Measurements from ENCODE around the gene FBXO7.
"Not testable (repeated sequence)": the region's sequence is repeated elsewhere in the genome, so short reads cannot be mapped to it uniquely, and the experiment has no call there.

Gene FBXO7
- long read RNA-seq, donor 1, transcript FBXO7-201 (9 exons, 2,195 nt) = major isoform, 22 of 93 reads
- long read RNA-seq, donor 1, transcript FBXO7-204 (9 exons, 1,921 nt) = minor isoform, 8 of 93 reads
- long read RNA-seq, donor 1, transcript FBXO7-202 (9 exons, 1,888 nt) = minor isoform, 10 of 93 reads
- long read RNA-seq, donor 1, partial matches to known transcripts = 48 of 93 reads
- long read RNA-seq, donor 1, other reads (novel, unspliced or antisense) = 0 of 93 reads
- long read RNA-seq, donor 2, transcript FBXO7-201 (9 exons, 2,195 nt) = major isoform, 21 of 31 reads
- long read RNA-seq, donor 2, transcript FBXO7-204 (9 exons, 1,921 nt) = minor isoform, 5 of 31 reads
- long read RNA-seq, donor 2, partial matches to known transcripts = 0 of 31 reads
- long read RNA-seq, donor 2, other reads (novel, unspliced or antisense) = 0 of 31 reads
- long read RNA-seq, donor 3, transcript FBXO7-201 (9 exons, 2,195 nt) = major isoform, 16 of 29 reads
- long read RNA-seq, donor 3, partial matches to known transcripts = 10 of 29 reads
- long read RNA-seq, donor 3, other reads (novel, unspliced or antisense) = 0 of 29 reads
- long read RNA-seq, donor 4, transcript FBXO7-204 (9 exons, 1,921 nt) = minor isoform, 6 of 82 reads
- long read RNA-seq, donor 4, transcript FBXO7-201 (9 exons, 2,195 nt) = major isoform, 25 of 82 reads
- long read RNA-seq, donor 4, partial matches to known transcripts = 50 of 82 reads
- long read RNA-seq, donor 4, other reads (novel, unspliced or antisense) = 0 of 82 reads
- long read RNA-seq, donor 5, transcript FBXO7-201 (9 exons, 2,195 nt) = major isoform, 22 of 45 reads
- long read RNA-seq, donor 5, transcript FBXO7-202 (9 exons, 1,888 nt) = minor isoform, 6 of 45 reads
- long read RNA-seq, donor 5, transcript FBXO7-204 (9 exons, 1,921 nt) = minor isoform, 8 of 45 reads
- long read RNA-seq, donor 5, partial matches to known transcripts = 6 of 45 reads
- long read RNA-seq, donor 5, other reads (novel, unspliced or antisense) = 0 of 45 reads
- long read RNA-seq, donor 6, transcript FBXO7-201 (9 exons, 2,195 nt) = major isoform, 28 of 112 reads
- long read RNA-seq, donor 6, transcript FBXO7-202 (9 exons, 1,888 nt) = minor isoform, 6 of 112 reads
- long read RNA-seq, donor 6, partial matches to known transcripts = 70 of 112 reads
- long read RNA-seq, donor 6, other reads (novel, unspliced or antisense) = 0 of 112 reads
- long read RNA-seq, donor 7, transcript FBXO7-201 (9 exons, 2,195 nt) = major isoform, 38 of 90 reads
- long read RNA-seq, donor 7, transcript FBXO7-202 (9 exons, 1,888 nt) = minor isoform, 7 of 90 reads
- long read RNA-seq, donor 7, transcript FBXO7-204 (9 exons, 1,921 nt) = minor isoform, 16 of 90 reads
- long read RNA-seq, donor 7, partial matches to known transcripts = 23 of 90 reads
- long read RNA-seq, donor 7, other reads (novel, unspliced or antisense) = 0 of 90 reads
- long read RNA-seq, donor 8, transcript FBXO7-204 (9 exons, 1,921 nt) = minor isoform, 5 of 36 reads
- long read RNA-seq, donor 8, transcript FBXO7-201 (9 exons, 2,195 nt) = major isoform, 17 of 36 reads
- long read RNA-seq, donor 8, partial matches to known transcripts = 7 of 36 reads
- long read RNA-seq, donor 8, other reads (novel, unspliced or antisense) = 0 of 36 reads

DNA sequence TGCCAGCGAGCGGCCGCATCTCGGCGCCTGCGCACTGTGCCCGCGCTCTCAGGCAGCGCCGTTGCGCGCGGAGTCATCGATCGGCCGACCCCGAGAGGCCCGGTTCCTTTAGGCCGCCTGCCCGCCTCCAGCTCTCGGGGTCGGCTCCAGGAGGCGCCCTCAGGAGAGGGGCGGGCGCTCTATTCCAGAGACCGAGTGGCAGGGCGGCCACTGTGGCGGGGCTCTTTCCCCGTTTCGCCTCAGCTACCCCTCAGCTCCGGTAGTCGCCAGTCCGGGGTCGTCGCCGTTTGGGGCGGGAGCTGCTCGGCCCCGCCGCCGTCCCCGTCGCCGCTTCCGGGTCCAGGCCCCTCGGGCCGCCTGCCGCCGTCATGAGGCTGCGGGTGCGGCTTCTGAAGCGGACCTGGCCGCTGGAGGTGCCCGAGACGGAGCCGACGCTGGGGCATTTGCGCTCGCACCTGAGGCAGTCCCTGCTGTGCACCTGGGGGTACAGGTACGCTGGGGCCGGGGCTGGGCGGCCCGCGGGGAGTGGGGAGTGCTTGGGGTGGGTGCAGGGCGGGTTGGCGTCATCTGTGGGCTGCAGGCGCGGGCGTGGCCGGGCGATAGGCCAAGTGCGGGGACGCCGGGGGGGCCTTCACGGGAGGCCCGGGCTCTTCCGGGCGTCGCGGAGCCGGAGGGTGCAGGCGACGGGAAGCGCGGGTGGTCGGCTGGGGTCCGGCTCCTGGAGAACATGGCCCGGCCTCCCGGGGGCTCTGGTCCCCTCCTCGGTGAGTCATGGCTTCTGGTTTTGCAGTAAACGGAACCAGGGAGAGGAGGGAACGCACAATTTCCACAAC is at the start of gene FBXO7:
Gene FBXO7, plus strand, starts transcription at position 177 of the 833 bp plus-strand sequence. Its CDS starts 192 bp downstream, at position 369.
- peak; percentile 98 for DNase-seq

DNA sequence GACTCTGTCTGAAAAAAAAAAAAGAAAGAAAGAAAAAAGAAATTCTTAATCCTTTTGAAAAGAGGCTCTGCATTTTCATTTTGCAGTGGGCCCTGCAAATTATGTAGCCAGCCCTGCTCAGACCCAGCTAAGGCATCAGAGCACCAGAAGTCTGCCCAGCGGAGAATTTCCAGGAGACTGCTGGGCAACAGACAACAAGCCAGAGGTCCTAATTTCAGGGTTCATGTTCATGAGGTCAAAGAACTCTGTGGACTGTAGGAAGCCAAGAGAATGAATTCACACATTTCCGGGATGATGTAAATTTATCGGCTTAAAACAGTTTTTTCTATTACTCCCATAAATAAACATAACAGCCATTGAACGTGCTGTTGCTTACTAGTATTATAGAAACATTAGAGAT is 47.7 kb upstream of the FBXO7 start:
- DNase-seq = no peak

DNA sequence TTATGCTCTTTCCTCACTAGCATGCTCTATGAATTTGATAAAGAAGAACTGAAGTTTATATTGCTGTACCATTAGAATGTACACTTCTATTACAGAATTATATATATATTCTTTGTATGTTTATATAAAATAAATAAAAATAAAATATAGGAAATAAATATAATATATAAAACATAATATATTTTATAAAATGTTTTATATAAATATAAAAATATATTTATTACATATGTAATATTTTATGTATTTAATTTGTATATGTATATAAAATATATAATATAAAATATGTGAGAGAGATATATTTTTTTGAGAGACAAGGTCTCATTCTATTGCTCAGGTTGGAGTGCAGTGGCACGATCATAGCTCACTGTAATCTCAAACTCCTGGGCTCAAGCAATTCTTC is 44.3 kb upstream of the FBXO7 start:
- DNase-seq = no peak

DNA sequence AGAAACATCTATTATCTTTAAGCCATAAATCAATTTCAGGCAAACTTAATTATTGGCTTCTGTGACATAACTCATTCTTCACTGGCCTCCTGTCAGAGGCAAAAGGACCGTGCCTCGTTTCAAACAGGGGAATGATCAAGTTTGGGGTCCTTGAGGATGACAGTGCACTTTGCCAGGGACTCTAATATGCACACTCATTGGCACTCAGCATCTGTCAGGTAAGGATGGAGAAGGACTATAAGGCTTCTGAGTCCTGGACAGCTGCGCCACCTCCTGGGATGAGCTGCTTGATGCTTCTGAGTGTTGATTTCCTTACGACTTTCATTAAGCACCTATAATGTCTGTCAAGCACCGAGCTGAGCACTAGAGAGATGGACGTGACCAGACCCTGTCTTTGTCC is 30.5 kb upstream of the FBXO7 start:
- DNase-seq = no peak

DNA sequence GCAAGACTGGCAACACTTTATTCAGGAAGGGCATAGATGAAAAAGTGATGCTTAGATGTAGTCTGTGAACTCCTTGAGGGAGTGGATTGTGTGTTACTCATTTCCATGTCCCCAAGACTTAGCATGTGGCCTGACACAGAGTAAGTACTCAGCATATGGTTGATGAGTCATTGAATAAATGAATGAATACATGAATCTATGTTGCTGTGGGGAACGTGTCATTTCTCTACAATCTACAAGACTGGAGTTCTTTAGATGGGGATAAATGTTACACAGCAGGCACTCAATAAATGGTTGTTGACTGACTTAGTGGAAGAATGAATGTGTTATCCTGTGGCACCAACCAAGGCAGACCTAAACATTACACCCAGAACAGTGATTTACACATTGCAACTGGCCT is 28.3 kb upstream of the FBXO7 start:
- DNase-seq = no peak

DNA sequence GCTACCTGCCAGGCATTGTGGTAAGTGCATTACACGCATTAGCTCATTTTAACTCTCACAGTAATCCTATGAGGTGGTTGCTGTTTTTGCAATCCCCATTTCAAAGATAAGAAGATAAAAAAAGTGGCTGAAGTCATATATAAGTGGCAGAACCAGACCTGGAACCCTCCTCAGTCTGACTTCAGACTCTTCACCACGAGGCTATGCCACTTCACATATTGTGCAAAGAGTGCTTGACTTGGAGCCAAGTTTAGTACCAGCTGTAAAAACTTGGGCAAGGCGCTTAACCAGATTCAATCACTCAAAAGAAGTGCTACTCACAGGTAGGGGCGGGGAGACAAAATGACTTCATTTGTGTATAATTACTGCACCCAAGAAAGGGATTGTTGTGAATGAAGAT is 25.6 kb upstream of the FBXO7 start:
- DNase-seq = no peak

DNA sequence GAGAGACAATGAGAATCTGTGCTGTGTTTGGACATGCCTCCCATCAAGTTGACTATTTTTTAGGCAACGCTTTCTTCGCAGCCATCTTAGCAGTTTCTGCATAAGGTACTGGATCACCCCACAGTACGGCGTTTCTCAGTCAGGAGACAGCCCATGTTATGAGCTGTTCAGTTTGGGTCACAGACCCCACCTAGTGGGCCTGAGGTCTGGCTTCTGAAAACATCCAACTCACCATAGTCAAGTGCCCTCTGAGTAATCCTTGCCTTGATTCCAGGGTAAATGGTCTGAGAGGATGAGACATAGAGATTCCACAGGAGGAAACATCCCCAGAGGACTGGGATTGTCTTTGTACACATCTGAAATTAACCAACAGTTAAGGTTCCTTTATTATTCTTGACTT is 17.6 kb upstream of the FBXO7 start:
- DNase-seq = no peak

DNA sequence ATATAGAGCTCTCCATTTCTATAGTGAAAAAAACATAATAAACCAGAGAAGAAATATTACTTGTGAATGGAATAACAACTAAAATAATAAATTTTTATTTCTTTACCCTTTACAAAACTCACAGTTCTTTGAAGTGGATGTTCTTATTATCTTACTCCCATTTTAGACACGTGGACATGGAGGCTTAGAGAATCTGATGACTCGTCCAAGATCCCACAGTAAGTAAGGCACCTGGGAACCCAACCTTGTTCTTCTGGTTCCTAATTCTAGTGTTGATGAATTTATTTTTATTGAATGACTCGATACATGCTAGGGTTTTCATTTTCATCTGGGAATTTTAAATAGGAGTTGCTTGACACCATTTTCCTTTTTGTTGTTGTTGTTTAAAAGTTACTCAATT is 12.2 kb upstream of the FBXO7 start:
- no peak for DNase-seq

DNA sequence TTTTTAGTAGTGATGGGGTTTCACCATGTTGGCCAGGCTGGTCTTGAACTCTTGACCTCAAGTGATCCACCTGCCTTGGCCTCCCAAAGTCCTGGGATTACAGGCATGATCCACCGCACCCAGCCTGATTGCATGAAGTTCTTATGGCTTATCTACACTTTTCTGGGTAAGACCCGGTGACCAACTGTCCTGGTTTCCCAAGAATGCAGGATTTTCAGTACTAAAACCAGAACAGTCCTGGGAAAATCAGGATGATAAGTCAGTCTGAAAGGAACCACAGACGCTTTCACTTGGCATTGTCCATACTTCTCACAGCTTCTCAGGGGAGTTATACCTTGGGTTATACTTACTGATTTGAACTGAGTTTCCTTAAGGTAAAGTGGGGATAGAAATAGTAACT is 8.9 kb upstream of the FBXO7 start:
- no peak for DNase-seq

DNA sequence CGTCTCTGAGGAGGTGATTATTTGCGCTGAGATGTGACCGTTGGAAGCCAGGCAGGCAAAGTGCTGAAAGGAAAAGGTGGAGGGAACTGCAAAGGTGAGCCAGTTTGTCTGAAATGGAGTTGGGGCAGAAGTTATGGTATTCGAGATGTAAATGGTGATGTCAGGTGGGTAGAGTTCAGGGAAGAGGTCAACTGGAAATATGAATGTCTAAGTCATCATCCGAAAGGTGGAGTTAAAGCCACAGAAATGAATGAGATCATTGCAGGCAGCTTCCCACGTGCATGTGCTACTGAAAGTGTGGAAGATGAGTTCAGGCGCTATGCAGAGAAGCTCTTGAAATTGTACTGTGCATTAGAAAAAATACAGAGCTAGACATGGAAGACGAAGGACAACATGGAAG is 8.1 kb upstream of the FBXO7 start:
- no peak for DNase-seq

DNA sequence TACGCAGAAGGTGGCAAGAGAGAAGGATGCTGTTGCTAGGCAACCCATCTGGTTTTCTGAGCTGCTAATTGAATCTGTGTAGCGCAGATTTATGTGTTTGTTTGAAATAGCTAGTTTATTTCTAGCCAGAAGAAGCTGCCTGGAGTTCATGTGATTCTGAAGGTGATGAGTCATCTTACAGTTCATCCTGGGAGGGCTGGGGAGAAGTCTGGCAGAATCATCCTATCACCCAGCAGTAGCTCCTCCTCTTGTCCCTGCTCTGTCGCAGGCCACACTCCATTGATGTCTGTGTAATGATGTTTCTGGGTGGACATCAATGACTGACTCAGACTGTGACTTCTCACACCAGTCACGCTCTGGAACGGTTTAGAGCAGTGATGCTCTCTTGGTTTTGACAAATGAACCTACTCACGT is 4.8 kb upstream of the FBXO7 start:
- no peak for DNase-seq

DNA sequence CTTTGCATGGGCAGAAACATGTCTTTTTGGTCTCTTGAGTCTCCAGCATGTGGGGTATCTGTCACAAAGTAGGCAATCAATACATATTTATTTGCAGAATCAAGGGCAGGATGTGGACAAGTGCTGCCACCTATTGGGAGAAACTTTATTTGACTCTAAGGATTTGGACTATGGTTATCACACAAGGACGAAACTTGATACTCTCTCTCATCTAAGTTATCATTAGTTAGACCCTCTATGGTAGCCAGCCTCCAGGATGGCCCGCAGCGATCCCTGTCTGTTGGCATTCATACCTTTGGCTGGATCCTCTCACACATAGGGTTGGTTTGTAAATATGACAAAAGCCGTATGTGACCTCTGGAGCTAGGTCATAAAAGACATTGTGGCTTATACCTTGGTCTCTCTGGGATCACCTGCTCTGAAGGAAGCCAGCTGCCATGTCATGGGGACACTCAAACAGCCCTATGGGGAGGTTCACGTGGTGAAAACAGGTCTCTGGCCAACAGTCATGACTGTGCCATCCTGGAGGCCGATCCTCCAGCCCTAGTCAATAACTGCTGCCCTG is 1.1 kb upstream of the FBXO7 start:
- DNase-seq = peak; percentile 41

DNA sequence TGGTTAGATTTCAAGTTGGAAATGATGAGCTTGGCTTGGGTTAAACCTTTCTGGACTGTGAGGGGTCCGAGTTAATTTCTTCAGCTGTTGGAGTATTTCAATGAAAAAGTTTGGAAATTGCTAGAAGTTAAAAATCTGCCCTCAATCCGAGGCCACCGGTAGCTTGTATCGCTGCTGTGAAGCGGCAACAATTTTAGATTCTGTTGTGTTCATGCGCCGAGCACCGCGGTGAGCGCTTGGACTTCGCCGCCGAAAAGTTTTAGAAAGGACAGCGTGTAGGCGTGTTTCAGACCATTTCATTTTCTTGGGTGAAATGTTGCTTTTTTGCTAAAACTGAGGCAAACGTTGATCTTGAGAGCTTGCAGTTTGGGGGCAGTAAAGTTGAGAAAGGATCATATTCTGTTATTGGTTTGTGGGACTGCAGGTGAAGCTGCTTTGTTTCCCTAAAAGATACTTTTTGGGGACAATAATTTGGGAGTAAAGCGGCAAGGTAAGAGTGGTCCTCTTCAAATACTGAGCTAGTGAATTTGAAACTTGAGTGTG is 928 bp downstream of the FBXO7 start:
- DNase-seq = no peak

DNA sequence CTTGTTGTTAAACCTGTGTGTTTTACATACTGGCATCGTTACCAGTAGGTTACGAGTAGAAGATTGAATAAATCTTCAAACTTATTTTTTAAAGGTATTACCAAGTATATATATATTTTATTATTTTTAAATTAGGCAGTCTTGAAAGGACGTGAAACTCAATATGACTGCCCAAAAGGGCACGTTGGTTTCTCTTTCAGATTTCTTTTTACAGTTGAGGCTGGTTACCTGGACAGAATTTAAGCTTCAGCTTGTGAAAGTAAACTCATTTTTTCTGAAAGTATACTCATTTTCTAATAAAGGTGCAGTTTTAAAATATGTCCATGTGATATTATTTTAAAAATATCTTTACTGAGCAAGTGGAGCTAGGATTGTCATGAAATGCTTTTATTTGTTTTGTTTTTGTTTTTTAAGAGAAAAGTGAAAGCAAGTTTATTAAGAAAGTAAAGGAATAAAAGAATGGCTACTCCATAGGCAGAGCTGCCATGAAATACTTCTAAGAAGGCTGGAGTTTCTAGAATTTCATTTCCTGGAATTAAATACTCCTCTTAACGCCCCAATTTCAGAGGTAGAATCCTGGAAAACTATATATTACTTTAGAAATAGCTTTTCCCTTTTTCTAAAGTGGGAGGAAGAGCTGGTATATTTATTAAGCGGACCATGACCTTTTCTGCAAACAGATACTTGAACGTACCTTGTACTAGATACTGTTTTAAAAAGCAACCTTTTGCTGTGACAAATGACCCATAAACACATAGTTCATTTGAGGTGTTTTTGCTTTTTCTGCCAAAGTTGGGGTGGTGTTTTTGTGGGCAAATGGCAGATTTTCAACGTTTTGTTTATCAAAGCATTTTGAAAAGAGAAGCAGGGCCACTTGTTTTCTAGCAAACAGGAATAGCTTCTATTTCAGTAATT is 1.9 kb downstream of the FBXO7 start:
- DNase-seq = no peak

DNA sequence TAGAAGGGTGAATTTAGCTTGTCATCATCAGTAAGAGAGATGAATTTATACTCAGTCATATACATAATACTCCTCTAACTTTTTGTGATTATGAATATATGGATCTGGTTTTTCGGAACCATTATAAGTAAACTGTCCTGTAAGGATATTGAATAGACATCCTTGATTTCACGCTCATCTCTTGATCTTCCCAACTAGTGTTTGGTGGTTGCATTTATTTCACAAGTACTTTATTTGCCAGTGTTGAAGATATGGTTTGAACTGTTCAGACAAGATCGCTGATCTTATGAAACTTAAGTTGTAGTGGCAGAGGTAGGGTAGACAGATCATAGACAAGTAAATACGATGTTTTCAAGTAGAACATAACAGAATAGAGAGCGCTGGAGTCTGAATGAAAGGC is 3.0 kb downstream of the FBXO7 start:
- no peak for DNase-seq

DNA sequence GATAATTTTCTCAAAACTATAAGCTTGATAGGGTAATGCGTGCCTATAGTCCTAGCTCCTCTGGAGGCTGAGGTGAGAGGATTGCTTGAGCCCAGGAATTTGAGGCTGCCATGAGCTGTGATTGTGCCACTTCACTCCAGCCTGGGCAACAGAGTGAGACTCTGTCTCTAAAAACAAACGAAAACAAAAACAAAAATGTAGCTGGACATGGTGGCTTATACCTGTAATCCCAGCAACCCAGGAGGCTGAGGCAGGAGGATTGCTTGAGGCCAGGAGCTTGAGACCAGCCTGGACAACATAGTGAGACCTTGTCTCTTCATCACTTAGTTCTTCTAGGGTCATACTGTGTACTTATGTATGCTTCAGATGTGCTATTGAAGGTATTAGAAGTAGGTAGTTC is 3.9 kb downstream of the FBXO7 start:
- not testable (repeated sequence) for DNase-seq

DNA sequence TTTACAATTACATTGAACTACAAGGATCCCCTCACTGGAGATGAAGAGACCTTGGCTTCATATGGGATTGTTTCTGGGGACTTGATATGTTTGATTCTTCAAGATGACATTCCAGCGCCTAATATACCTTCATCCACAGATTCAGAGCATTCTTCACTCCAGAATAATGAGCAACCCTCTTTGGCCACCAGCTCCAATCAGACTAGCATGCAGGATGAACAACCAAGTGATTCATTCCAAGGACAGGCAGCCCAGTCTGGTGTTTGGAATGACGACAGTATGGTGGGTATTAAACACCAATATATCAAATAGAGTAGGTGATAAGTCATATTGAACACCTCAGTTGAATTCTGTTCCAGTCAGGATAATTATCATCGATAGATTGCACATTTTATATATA is 4.4 kb downstream of the FBXO7 start:
- DNase-seq = no peak

DNA sequence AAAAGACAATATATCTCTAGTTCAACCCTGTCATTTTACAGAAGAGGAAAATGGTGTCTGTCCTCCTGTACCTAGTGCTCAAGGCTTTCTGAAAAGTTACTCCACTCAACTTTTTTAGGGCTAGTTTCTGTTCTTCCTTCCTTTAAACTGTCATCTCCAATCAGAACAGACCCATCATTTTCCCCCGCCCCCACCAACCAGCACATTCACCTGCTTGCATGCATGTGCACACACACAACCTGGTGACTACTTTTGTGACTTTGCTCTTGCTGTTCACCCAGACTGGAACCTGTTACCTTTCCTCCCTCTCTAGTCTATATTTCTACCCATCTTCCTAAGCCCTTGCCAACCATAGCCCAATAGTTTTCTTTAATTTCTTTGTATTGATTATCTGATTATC is 5.6 kb downstream of the FBXO7 start:
- no peak for DNase-seq

DNA sequence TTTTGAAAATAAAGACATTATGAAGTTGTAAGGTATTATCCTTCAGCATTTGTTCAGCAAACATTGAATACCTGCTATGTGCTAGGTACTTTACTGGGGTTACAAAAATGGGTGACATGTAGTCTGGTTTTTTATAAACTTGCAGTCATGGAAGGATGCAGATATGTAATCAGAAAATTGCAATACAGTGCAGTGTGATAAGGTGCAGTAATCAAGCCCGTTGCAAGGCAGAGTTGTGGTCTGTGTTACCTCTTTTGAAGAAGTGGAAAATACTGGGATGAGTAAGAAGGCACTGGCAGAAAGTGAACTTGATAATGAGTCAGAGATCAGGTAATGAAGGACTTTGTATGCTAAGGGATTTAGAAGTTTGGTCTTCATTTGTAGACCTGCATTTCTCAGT is 8.1 kb downstream of the FBXO7 start:
- no peak for DNase-seq

Data from right kidney (tissue), 9 donors.